Activated naive CD8-positive, alpha-beta T cell treated with anti-CD3 and anti-CD28 coated beads, Interleukin-2, amount 50 U/mL, for 24 hours (primary cell): Measurements from ENCODE around the gene COL10A1.

Experiments used
- ATAC-seq: fragments of 150-1000 bp; cut with Tn5 transposase; one replicate; pipeline ENCODE4 v1.10.0; 2021
- DNase-seq: peaks from one replicate; pipeline ENCODE4 v3.0.0; 2021
- H3K27ac Mint-ChIP-seq: one replicate; pipeline ENCODE4 v1.8.0; 2021; ENCODE audit warnings: mild to moderate bottlenecking, mixed read lengths
- H3K27me3 Mint-ChIP-seq: one replicate; pipeline ENCODE4 v1.8.0; 2021; ENCODE audit warnings: mixed read lengths
- H3K36me3 Mint-ChIP-seq: one replicate; pipeline ENCODE4 v1.8.0; 2021; ENCODE audit warnings: low read depth, mixed read lengths
- H3K4me1 Mint-ChIP-seq: one replicate; pipeline ENCODE4 v1.8.0; 2021; ENCODE audit warnings: mixed read lengths
- H3K4me3 Mint-ChIP-seq: one replicate; pipeline ENCODE4 v1.8.0; 2021; ENCODE audit warnings: mild to moderate bottlenecking, moderate library complexity, mixed read lengths
- H3K9me3 Mint-ChIP-seq: one replicate; pipeline ENCODE4 v1.8.0; 2021; ENCODE audit warnings: mixed read lengths

The COL10A1 gene

DNA sequence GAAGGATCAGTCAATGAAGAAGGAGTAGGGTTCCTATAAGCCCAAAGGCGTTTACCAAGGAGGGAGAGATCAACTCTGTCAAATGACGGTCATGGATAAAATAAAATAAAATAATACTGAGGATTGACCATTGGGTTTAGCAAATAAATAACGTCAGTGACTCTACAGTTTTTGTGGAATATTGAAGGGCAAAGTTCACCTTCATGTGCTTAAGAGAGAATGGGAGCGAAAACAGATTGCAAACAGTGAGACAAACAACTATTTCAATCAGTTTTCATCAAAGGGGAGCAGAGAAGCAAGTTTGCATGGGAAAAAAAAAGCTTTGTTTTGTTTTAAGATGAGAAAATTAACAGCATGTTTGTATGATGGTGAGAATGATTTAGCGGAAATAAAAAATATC, 42.9 kb downstream of the COL10A1 start:
- no peak overlapping the region for H3K27ac Mint-ChIP-seq
- DNase-seq (no peak), ATAC-seq (no peak)
- H3K27me3 Mint-ChIP-seq: peaks cover 21% of the 10 kb centered on the region
- no peak overlapping the region for H3K4me3 Mint-ChIP-seq
- H3K9me3 Mint-ChIP-seq: no peaks in the 10 kb centered on the region
- no peaks in the 10 kb centered on the region for H3K36me3 Mint-ChIP-seq
- no peaks in the 10 kb centered on the region for H3K4me1 Mint-ChIP-seq

DNA sequence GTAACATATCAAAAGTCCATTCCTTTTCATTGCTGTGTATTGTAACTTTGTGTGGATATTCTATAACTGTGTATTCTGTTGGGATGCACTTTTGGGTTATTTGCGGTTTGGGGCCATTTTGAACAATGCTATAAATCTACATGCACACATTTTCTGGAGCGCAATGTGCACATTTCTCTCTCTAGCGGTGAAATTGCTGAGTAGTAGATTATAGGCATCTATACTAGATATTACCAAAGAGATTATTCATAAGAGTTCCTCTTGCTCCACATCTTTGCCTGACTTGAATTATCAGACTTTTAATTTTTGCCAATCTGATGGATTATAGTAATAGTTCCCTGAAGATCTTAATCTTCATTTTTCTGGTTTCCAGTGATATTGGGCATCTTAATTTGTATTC, 47.0 kb downstream of the COL10A1 start:
- H3K9me3 Mint-ChIP-seq: no peaks in the 10 kb centered on the region
- H3K27ac Mint-ChIP-seq: no peak overlapping the region
- H3K36me3 Mint-ChIP-seq: no peaks in the 10 kb centered on the region
- ATAC-seq (no peak), DNase-seq (no peak)
- peaks cover 17% of the 10 kb centered on the region for H3K27me3 Mint-ChIP-seq
- no peaks in the 10 kb centered on the region for H3K4me1 Mint-ChIP-seq
- no peak overlapping the region for H3K4me3 Mint-ChIP-seq

DNA sequence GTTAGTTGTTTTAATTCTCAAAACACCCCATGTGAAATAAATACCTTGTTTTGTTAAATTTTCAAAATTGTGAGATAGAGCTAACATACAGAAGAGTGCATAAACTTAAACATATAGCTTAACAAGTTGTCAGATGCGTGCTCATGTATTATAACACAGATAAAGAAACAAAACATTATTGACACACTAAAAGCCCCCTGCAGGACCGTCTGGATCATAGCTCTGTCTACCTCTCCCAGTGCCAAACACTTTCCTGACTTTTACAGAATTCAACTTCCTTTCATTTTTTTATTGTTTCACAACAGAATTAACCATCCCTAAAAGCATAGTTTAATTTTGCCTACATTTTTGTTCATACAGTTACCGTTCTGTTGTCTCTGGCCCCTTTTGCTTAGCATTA, 47.4 kb downstream of the COL10A1 start:
- Mint-ChIP-seq H3K36me3 (no peaks in the 10 kb centered on the region), H3K27ac (no peak overlapping the region), H3K9me3 (no peaks in the 10 kb centered on the region), H3K4me1 (no peaks in the 10 kb centered on the region), H3K27me3 (peaks cover 17% of the 10 kb centered on the region), H3K4me3 (no peak overlapping the region)
- no peak for ATAC-seq
- DNase-seq: no peak

DNA sequence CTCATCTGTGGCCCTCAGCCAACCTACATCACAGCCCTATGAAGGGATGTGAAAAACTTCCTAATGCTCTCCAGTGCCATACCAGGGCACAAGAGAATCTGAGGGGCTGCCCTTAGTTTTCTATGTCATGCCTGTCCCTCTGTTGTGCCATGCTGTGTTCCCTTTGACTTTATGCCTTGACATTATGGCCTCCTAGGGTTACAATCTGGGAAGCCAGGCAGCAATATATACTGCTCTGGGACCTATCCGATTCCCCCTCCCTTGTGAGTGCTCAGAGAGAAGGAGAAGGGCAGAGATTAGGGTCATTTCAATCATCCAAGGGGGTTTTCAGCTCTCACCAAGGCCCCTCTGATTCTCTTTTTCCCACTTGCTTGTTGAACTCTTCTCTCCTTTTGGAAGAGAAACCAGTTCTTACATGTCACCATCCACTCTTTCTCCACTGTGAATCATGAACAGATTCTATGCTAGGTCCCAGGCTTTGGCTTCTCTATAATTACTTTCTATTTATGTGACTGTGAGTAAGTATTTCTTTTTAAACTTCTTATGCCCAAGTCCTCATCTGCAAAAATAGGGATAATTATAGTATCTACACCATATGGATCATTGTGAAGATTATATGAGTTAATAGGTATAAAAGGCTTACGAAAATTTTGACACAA, 51.1 kb downstream of the COL10A1 start:
- Mint-ChIP-seq H3K36me3 (no peaks in the 10 kb centered on the region), H3K4me3 (no peak overlapping the region), H3K9me3 (no peaks in the 10 kb centered on the region), H3K4me1 (no peaks in the 10 kb centered on the region), H3K27ac (no peak overlapping the region), H3K27me3 (peaks cover 8% of the 10 kb centered on the region)
- ATAC-seq: no peak
- DNase-seq: no peak

DNA sequence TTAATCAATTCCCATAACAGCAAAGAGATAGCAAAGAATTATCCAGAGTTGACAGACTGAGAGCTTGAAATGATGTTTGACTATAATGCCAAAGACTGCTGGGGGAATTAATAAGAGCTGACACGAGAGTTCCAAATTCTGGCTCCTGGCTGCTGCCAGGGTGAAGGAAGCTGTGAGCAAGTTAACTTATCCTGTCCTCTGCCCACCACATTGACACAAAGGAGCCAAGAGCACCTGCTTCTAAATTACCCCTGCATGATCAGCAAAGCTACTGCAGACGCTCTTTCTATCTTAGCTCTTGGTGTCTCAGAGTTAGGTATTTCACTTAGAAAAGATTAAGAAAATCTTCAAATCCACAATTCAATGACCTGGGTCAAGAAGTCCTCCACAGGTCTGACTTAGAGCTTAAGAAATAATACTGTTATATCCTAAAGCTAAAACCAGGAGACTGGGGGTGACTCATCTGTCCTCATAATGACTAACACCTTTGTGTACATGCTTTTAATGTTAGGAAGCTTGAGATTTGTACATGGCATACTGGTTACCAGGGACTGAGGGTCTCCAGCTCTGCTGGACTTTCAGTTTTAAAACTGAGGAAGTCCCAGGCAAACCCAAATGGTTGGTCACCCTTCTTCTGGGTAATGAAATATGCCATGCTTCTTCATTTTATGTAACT, 52.0 kb downstream of the COL10A1 start:
- Mint-ChIP-seq H3K4me1 (no peaks in the 10 kb centered on the region), H3K27me3 (peaks cover 6% of the 10 kb centered on the region), H3K27ac (no peak overlapping the region), H3K9me3 (no peaks in the 10 kb centered on the region), H3K4me3 (no peak overlapping the region), H3K36me3 (no peaks in the 10 kb centered on the region)
- ATAC-seq (no peak), DNase-seq (no peak)

DNA sequence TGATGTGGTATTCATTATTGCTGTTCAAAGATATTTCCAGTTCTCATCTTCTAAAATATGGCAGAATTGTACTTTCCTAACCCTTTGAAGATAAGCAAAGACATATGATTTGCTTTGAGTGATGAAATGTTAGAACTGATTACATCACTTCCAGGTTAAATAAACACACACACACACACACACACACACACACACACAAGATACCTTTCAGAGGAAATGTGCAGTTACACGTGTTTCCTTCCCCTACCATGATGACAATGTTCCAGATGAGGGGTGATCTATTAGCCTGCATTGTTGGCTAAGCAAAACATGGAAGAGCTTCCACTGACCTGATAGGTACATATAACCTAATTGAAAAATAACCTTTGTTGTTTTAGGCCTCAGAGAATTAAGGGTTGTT, 53.6 kb downstream of the COL10A1 start:
- H3K36me3 Mint-ChIP-seq: no peaks in the 10 kb centered on the region
- H3K27ac Mint-ChIP-seq: no peak overlapping the region
- ATAC-seq: no peak

DNA sequence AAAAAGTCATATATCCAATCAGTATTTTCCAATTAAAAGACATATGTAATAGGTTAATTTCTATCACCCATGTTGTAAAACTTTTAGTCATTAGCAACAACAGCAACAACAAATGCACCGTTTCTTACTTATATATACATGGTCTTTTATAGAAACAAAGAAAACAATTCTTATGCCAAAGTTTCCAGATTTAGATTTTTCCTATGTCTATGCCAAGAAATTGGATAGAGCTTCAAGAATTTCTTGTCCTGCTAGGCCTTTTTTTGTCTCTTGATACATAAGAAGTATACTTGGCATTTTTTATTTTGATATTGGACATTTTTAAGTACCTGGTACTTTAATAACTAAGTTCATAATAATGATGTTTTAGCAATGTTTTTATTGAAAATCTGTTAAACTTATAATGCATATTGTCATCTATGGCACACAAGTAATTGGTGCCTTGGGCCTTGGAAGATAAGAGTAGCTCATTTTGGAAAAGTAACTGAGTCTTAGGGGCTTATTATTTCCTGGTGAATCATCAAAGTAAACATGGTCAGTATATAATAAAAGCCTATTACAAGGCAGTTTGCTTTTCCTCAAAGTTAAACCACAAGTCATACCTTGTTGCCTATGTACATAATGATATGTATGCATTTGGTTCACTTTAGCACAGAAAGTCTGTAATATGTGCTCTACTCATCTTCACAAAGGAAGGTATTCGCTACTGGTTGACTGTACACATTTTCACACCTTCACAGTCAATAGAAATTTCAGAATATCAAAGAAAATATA, 55.1 kb downstream of the COL10A1 start:
- ATAC-seq: no peak
- H3K4me1 Mint-ChIP-seq: no peaks in the 10 kb centered on the region
- no peak overlapping the region for H3K4me3 Mint-ChIP-seq
- no peak for DNase-seq
- no peaks in the 10 kb centered on the region for H3K36me3 Mint-ChIP-seq
- H3K27ac Mint-ChIP-seq: no peak overlapping the region
- H3K27me3 Mint-ChIP-seq: peaks cover 3% of the 10 kb centered on the region
- no peaks in the 10 kb centered on the region for H3K9me3 Mint-ChIP-seq

More for the DNA sequence above, 53.6 kb downstream of the COL10A1 start:
- Mint-ChIP-seq H3K4me3 (no peak overlapping the region), H3K9me3 (no peaks in the 10 kb centered on the region), H3K27me3 (peaks cover 3% of the 10 kb centered on the region), H3K4me1 (no peaks in the 10 kb centered on the region)
- DNase-seq: no peak

DNA sequence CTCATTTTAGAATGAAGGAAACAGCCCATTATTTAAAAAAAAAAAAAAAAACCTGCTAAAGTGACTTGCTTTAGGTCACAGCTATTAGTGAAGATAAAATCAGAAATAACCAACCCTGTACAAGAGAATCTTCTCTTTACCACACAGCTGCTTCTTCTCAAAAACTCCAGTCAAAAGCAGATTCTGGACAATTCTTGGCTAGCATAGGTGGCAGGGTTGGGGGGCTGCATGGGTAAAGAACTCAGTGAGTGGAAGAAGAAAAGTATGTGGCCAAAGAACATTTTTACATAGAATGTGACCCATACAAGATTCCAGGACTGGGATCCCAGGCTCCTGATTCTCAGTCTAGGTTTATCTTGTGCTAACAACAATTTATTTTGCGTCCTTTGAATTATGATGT, 55.8 kb downstream of the COL10A1 start:
- no peaks in the 10 kb centered on the region for H3K4me1 Mint-ChIP-seq
- H3K9me3 Mint-ChIP-seq: no peaks in the 10 kb centered on the region
- H3K4me3 Mint-ChIP-seq: no peak overlapping the region
- no peaks in the 10 kb centered on the region for H3K36me3 Mint-ChIP-seq
- peaks cover 3% of the 10 kb centered on the region for H3K27me3 Mint-ChIP-seq
- DNase-seq (no peak), ATAC-seq (no peak)
- H3K27ac Mint-ChIP-seq: no peak overlapping the region
